IPS DF 4.7 (cell line): ENCODE measurements around the gene COL18A1.
"Not testable (repeated sequence)": the region's sequence is repeated elsewhere in the genome, so short reads cannot be mapped to it uniquely, and the experiment has no call there.

Experiments used
- DNase-seq: peaks from one replicate; pipeline ENCODE4 v3.0.0-alpha.2; 2013; ENCODE audit warnings: low spot score; ENCODE audit errors: extremely low read depth

The COL18A1 gene

GRCh38 chr21:45404730-45405270 is at the start of gene COL18A1:
TSS of gene COL18A1 (plus strand) at chr21:45405165. CDS start at chr21:45405231, 66 bp downstream.
- DNase-seq, result no peak

GRCh38 chr21:45355573-45355972 is 49.4 kb upstream of the COL18A1 start:
- no peak for DNase-seq

GRCh38 chr21:45356251-45356650 is 48.7 kb upstream of the COL18A1 start:
- no peak for DNase-seq

- no peak for DNase-seq
Observed at GRCh38 chr21:45356653-45357435, 48.1 kb upstream of the COL18A1 start.

GRCh38 chr21:45357436-45358260 is 47.3 kb upstream of the COL18A1 start:
- no peak for DNase-seq

GRCh38 chr21:45358261-45358670 is 46.7 kb upstream of the COL18A1 start:
- no peak for DNase-seq

GRCh38 chr21:45358711-45359310 is 46.2 kb upstream of the COL18A1 start:
- no peak for DNase-seq

GRCh38 chr21:45359451-45360217 is 45.3 kb upstream of the COL18A1 start:
- no peak for DNase-seq

GRCh38 chr21:45361033-45361997 is 43.6 kb upstream of the COL18A1 start:
- no peak for DNase-seq

- no peak for DNase-seq
Observed at GRCh38 chr21:45362077-45362747, 42.8 kb upstream of the COL18A1 start.

- no peak for DNase-seq
Observed at GRCh38 chr21:45362748-45363145, 42.2 kb upstream of the COL18A1 start.

- DNase-seq, result not testable (repeated sequence)
Observed at GRCh38 chr21:45363272-45363671, 41.7 kb upstream of the COL18A1 start.

- DNase-seq, result no peak
Observed at GRCh38 chr21:45363921-45364467, 41.0 kb upstream of the COL18A1 start.

GRCh38 chr21:45364468-45365185 is 40.3 kb upstream of the COL18A1 start:
- DNase-seq, result no peak

- no peak for DNase-seq
Observed at GRCh38 chr21:45365186-45365607, 39.8 kb upstream of the COL18A1 start.

GRCh38 chr21:45365608-45366241 is 39.2 kb upstream of the COL18A1 start:
- DNase-seq, result no peak

GRCh38 chr21:45366476-45366875 is 38.5 kb upstream of the COL18A1 start:
- DNase-seq, result no peak

GRCh38 chr21:45366931-45367401 is 38.0 kb upstream of the COL18A1 start:
- DNase-seq, result no peak
